Measurements from ENCODE around the gene PML.
A peak's percentile ranks its signal among the peaks of the same experiment; 100 is the strongest.

The PML gene

DNA sequence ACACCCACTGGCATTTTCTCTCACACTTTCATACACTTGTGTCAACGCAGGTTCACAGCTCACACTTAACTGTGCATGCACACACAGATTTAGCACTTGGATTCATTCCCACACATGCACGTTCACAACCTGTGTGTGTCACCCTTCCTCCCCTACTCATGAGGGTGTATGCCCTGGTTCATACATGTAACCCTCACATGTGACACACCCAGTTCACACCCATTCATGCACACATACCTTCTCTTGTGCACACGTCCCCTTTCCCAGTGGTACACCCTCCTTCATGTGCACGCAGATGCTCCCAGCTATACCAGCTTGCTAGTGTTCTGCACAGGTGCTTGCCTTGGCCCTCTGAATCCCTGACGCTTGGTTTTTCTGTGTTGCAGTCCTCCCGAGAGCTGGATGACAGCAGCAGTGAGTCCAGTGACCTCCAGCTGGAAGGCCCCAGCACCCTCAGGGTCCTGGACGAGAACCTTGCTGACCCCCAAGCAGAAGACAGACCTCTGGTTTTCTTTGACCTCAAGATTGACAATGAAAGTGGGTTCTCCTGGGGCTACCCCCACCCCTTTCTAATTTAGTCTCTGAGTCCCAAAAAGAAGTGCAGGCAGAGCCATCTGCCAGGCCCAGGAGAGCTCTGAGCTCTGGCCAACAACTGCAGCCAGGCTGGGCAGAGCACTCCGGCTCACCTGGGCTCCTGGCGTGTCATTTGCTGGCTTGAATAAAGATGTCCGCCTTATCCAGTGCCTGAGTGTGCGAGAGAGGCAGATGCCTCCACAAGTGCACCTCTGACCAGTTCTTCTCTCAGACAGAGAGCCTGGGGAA, 48.3 kb downstream of the PML start:
- POLR2A ChIA-PET = no interaction called here
- Histone ChIP-seq H3K27ac (ENCODE audit: extremely low read depth, low read depth, low read length) (no peak overlapping the region), H3K36me3 (ENCODE audit: control insufficient read depth in 2 of 2, insufficient read depth in 1 of 2, low read length in 2 of 2) (no peaks in the 10 kb centered on the region), H3K4me3 (ENCODE audit: low read depth, low read length) (no peak overlapping the region), H3K4me1 (ENCODE audit: control insufficient read depth, insufficient read depth, low read length) (no peaks in the 10 kb centered on the region; the same call in 1 of the 2 replicates), H3K9me3 (ENCODE audit: control insufficient read depth, insufficient read depth, low read depth, low read length) (no peaks in the 10 kb centered on the region)
- CTCF ChIA-PET = interaction anchor here (0.9 to 14.3 kb wide), 5 partner anchors 8 to 265 kb away, joined by 3 to 152 read pairs (median 12); no protein-coding TSS in a partner anchor
- TF ChIP-seq, protein P1, sequence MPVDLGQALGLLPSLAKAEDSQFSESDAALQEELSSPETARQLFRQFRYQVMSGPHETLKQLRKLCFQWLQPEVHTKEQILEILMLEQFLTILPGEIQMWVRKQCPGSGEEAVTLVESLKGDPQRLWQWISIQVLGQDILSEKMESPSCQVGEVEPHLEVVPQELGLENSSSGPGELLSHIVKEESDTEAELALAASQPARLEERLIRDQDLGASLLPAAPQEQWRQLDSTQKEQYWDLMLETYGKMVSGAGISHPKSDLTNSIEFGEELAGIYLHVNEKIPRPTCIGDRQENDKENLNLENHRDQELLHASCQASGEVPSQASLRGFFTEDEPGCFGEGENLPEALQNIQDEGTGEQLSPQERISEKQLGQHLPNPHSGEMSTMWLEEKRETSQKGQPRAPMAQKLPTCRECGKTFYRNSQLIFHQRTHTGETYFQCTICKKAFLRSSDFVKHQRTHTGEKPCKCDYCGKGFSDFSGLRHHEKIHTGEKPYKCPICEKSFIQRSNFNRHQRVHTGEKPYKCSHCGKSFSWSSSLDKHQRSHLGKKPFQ (tag by site-specific recombination; IDR thresholded peaks at IDR 0.05) = peak; percentile 90
- TF ChIP-seq BCL11A (tag by site-specific recombination; IDR thresholded peaks at IDR 0.05; ENCODE audit: low read depth) = no peak

DNA sequence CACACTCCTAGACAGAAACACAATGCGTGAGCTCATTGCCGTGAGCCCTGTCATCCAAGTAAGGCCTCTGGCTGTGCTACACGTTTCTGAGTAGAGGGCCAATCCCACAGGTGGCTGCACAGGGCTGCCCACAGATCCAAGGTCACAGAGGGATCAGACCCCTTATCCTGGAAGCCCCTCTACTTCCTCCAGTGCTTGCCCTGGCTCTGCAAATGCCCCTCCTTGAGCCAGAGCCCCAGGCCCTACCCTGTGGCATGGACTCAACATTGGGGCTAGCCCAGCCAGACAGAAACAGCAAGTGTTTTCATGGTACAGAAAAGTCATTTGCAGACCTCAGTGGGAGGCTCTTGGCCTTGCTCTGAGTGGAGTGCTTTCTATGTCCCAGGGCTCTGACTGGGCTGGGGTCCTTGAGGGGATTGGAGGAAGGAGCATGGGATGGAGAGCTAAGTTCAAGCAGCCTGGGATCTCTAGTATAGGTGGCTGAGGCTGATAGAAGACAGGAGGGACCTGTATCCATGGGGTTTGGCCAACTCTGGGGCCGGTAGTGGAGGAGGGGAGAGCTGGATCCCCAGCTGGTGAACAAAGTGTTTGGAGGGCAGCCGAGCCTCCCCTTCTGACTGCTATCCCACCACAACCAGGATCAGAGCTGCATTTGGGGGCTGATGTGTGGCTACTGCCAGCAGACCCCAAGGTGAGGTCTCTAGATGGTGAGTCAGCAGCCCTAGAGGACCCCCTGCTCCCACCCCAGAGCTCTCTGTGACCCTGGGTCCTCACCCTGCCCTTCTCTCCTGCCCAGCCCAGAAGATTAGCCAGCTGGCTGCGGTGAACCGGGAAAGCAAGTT, 49.1 kb downstream of the PML start:
- ChIA-PET CTCF (interaction anchor here (0.9 to 14.3 kb wide), 6 partner anchors 7 to 279 kb away, joined by 3 to 152 read pairs (median 7); no protein-coding TSS in a partner anchor), POLR2A (no interaction called here)
- no peaks in the 10 kb centered on the region; a peak in 1 of 3 replicates for H3K36me3 ChIP-seq (ENCODE audit: control insufficient read depth in 2 of 2, insufficient read depth in 1 of 2, low read length in 2 of 2)
- no peak overlapping the region for H3K4me3 ChIP-seq (ENCODE audit: low read depth, low read length)
- H3K9me3 ChIP-seq (ENCODE audit: control insufficient read depth, insufficient read depth, low read depth, low read length) = no peaks in the 10 kb centered on the region
- H3K27ac ChIP-seq (ENCODE audit: extremely low read depth, low read depth, low read length) = no peak overlapping the region
- H3K4me1 ChIP-seq (ENCODE audit: control insufficient read depth, insufficient read depth, low read length) = no peaks in the 10 kb centered on the region; the same call in 1 of the 2 replicates
- TF ChIP-seq SP2 (tag by site-specific recombination; IDR thresholded peaks at IDR 0.05) (no peak), SCRT2 (tag by site-specific recombination; IDR thresholded peaks at IDR 0.05) (peak; percentile 47; the same call in 1 of the 2 replicates)

DNA sequence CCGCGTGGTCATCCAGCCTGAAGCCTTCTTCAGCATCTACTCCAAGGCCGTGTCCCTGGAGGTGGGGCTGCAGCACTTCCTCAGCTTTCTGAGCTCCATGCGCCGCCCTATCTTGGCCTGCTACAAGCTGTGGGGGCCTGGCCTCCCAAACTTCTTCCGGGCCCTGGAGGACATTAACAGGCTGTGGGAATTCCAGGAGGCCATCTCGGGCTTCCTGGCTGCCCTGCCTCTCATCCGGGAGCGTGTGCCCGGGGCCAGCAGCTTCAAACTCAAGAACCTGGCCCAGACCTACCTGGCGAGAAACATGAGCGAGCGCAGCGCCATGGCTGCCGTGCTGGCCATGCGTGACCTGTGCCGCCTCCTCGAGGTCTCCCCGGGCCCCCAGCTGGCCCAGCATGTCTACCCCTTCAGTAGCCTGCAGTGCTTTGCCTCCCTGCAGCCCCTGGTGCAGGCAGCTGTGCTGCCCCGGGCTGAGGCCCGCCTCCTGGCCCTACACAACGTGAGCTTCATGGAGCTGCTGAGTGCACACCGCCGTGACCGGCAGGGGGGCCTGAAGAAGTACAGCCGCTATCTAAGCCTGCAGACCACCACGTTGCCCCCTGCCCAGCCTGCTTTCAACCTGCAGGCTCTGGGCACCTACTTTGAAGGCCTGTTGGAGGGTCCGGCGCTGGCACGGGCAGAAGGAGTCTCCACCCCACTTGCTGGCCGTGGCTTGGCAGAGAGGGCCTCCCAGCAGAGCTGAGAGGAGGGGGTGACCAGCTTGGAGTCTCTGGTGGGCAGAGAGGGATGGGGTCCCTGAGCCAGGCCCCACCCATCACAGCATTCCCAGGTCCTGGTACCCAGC, 50.0 kb downstream of the PML start:
- peak; percentile 62 for TF ChIP-seq ZIC2 (tag by site-specific recombination; IDR thresholded peaks at IDR 0.05)
- TF ChIP-seq ZNF391 (tag by site-specific recombination; IDR thresholded peaks at IDR 0.05; ENCODE audit: borderline replicate concordance, low read depth) = no peak
- TF ChIP-seq, protein P2, sequence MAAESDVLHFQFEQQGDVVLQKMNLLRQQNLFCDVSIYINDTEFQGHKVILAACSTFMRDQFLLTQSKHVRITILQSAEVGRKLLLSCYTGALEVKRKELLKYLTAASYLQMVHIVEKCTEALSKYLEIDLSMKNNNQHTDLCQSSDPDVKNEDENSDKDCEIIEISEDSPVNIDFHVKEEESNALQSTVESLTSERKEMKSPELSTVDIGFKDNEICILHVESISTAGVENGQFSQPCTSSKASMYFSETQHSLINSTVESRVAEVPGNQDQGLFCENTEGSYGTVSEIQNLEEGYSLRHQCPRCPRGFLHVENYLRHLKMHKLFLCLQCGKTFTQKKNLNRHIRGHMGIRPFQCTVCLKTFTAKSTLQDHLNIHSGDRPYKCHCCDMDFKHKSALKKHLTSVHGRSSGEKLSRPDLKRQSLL (tag by site-specific recombination; IDR thresholded peaks at IDR 0.05) = no peak
- CTCF ChIA-PET = interaction anchor here (0.6 to 14.3 kb wide), 8 partner anchors 3 to 280 kb away, joined by 3 to 301 read pairs (median 80); no protein-coding TSS in a partner anchor
- Histone ChIP-seq H3K4me3 (ENCODE audit: low read depth, low read length) (no peak overlapping the region), H3K4me1 (ENCODE audit: control insufficient read depth, insufficient read depth, low read length) (no peaks in the 10 kb centered on the region; the same call in 1 of the 2 replicates), H3K36me3 (ENCODE audit: control insufficient read depth in 2 of 2, insufficient read depth in 1 of 2, low read length in 2 of 2) (no peaks in the 10 kb centered on the region; a peak in 1 of 3 replicates), H3K9me3 (ENCODE audit: control insufficient read depth, insufficient read depth, low read depth, low read length) (no peaks in the 10 kb centered on the region), H3K27ac (ENCODE audit: extremely low read depth, low read depth, low read length) (no peak overlapping the region)
- POLR2A ChIA-PET = no interaction called here

DNA sequence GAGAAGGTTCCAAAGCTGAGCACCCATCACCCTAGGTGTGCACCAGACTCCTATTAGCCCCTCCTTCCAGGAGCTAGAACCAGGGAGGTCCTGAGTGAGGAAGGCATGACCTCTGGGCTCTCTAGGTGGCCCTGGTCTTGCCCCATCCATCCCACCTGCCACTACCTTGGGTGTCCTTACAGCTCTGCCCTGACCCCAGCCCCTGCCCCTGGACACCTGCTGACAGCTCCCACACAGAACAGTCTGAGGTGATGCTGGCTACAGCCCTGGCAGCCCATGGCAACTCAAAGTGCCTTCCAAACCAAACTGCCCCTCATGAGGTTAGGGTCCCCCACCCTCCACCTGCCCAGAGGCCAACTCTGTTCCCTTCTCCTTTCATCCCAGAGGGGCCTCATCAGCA, 50.7 kb downstream of the PML start:
- Histone ChIP-seq H3K4me3 (ENCODE audit: low read depth, low read length) (no peak overlapping the region), H3K9me3 (ENCODE audit: control insufficient read depth, insufficient read depth, low read depth, low read length) (no peaks in the 10 kb centered on the region), H3K36me3 (ENCODE audit: control insufficient read depth in 2 of 2, insufficient read depth in 1 of 2, low read length in 2 of 2) (no peaks in the 10 kb centered on the region; a peak in 1 of 3 replicates), H3K27ac (ENCODE audit: extremely low read depth, low read depth, low read length) (no peak overlapping the region), H3K4me1 (ENCODE audit: control insufficient read depth, insufficient read depth, low read length) (no peaks in the 10 kb centered on the region; the same call in 1 of the 2 replicates)
- ChIA-PET POLR2A (no interaction called here), CTCF (interaction anchor here (0.6 to 14.3 kb wide), 12 partner anchors 4 to 334 kb away, joined by 3 to 301 read pairs (median 6); partner anchors contain the start of gene STOML1)
- TF ChIP-seq ZNF391 (tag by site-specific recombination; IDR thresholded peaks at IDR 0.05; ENCODE audit: borderline replicate concordance, low read depth) = no peak
- no peak for TF ChIP-seq ZNF140 (tag by site-specific recombination; IDR thresholded peaks at IDR 0.05)
- no peak for TF ChIP-seq OVOL3 (tag by site-specific recombination; IDR thresholded peaks at IDR 0.05)
- TF ChIP-seq, protein P3, sequence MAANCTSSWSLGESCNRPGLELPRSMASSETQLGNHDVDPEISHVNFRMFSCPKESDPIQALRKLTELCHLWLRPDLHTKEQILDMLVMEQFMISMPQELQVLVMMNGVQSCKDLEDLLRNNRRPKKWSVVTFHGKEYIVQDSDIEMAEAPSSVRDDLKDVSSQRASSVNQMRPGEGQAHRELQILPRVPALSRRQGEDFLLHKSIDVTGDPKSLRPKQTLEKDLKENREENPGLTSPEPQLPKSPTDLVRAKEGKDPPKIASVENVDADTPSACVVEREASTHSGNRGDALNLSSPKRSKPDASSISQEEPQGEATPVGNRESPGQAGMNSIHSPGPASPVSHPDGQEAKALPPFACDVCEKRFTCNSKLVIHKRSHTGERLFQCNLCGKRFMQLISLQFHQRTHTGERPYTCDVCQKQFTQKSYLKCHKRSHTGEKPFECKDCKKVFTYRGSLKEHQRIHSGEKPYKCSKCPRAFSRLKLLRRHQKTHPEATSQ (tag by site-specific recombination; IDR thresholded peaks at IDR 0.05) = no peak
- TF ChIP-seq, protein P4, sequence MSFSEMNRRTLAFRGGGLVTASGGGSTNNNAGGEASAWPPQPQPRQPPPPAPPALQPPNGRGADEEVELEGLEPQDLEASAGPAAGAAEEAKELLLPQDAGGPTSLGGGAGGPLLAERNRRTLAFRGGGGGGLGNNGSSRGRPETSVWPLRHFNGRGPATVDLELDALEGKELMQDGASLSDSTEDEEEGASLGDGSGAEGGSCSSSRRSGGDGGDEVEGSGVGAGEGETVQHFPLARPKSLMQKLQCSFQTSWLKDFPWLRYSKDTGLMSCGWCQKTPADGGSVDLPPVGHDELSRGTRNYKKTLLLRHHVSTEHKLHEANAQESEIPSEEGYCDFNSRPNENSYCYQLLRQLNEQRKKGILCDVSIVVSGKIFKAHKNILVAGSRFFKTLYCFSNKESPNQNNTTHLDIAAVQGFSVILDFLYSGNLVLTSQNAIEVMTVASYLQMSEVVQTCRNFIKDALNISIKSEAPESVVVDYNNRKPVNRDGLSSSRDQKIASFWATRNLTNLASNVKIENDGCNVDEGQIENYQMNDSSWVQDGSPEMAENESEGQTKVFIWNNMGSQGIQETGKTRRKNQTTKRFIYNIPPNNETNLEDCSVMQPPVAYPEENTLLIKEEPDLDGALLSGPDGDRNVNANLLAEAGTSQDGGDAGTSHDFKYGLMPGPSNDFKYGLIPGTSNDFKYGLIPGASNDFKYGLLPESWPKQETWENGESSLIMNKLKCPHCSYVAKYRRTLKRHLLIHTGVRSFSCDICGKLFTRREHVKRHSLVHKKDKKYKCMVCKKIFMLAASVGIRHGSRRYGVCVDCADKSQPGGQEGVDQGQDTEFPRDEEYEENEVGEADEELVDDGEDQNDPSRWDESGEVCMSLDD (tag by site-specific recombination; IDR thresholded peaks at IDR 0.05) = no peak
- no peak for TF ChIP-seq MZF1 (tag by site-specific recombination; IDR thresholded peaks at IDR 0.05; ENCODE audit: borderline replicate concordance)
- TF ChIP-seq, protein P5, sequence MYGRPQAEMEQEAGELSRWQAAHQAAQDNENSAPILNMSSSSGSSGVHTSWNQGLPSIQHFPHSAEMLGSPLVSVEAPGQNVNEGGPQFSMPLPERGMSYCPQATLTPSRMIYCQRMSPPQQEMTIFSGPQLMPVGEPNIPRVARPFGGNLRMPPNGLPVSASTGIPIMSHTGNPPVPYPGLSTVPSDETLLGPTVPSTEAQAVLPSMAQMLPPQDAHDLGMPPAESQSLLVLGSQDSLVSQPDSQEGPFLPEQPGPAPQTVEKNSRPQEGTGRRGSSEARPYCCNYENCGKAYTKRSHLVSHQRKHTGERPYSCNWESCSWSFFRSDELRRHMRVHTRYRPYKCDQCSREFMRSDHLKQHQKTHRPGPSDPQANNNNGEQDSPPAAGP (tag by site-specific recombination; IDR thresholded peaks at IDR 0.05) = no peak
- no peak for TF ChIP-seq ZNF600 (tag by site-specific recombination; IDR thresholded peaks at IDR 0.05)
